ENCODE data around the gene ATP1A1.

Gene ATP1A1

GRCh38 chr1:116377541-116378529 is 4.8 kb downstream of the ATP1A1 start:
- H3K4me3 ChIP-seq (ENCODE audit: low read length): no peak overlapping the region
- WGBS (ENCODE audit: insufficient coverage, insufficient read length): no CpG with 5 or more reads among the region's 13 CpGs
- no peak for DNase-seq (ENCODE audit: low read depth, low spot score)

GRCh38 chr1:116379057-116379630 is 6.1 kb downstream of the ATP1A1 start:
- Histone ChIP-seq H3K4me1 (ENCODE audit: control insufficient read depth, insufficient read depth, low read length) (peaks cover 3% of the 10 kb centered on the region; the same call in 1 of the 2 replicates), H3K27me3 (ENCODE audit: control insufficient read depth, insufficient read depth, low read length) (no peaks in the 10 kb centered on the region), H3K4me3 (ENCODE audit: low read length) (no peak overlapping the region), H3K27ac (ENCODE audit: low read length) (no peak overlapping the region), H3K9me3 (ENCODE audit: control insufficient read depth, insufficient read depth, low read length) (no peaks in the 10 kb centered on the region), H3K36me3 (ENCODE audit: control insufficient read depth, insufficient read depth, low read length) (no peaks in the 10 kb centered on the region)
- DNase-seq (ENCODE audit: low read depth, low spot score): no peak
- WGBS (ENCODE audit: insufficient coverage, insufficient read length): no CpG with 5 or more reads among the region's 2 CpGs

More at GRCh38 chr1:116377541-116378529, 4.8 kb downstream of the ATP1A1 start:
- no peaks in the 10 kb centered on the region for H3K9me3 ChIP-seq (ENCODE audit: control insufficient read depth, insufficient read depth, low read length)
- no peaks in the 10 kb centered on the region for H3K36me3 ChIP-seq (ENCODE audit: control insufficient read depth, insufficient read depth, low read length)
- no peaks in the 10 kb centered on the region for H3K27me3 ChIP-seq (ENCODE audit: control insufficient read depth, insufficient read depth, low read length)
- no peak overlapping the region for H3K27ac ChIP-seq (ENCODE audit: low read length)
- H3K4me1 ChIP-seq (ENCODE audit: control insufficient read depth, insufficient read depth, low read length): peaks cover 3% of the 10 kb centered on the region; the same call in 1 of the 2 replicates

GRCh38 chr1:116379674-116380498 is 6.8 kb downstream of the ATP1A1 start:
- Histone ChIP-seq H3K36me3 (ENCODE audit: control insufficient read depth, insufficient read depth, low read length) (peaks cover 2% of the 10 kb centered on the region; the same call in 1 of the 2 replicates), H3K27me3 (ENCODE audit: control insufficient read depth, insufficient read depth, low read length) (no peaks in the 10 kb centered on the region), H3K4me1 (ENCODE audit: control insufficient read depth, insufficient read depth, low read length) (peaks cover 3% of the 10 kb centered on the region; the same call in 1 of the 2 replicates), H3K4me3 (ENCODE audit: low read length) (no peak overlapping the region), H3K9me3 (ENCODE audit: control insufficient read depth, insufficient read depth, low read length) (no peaks in the 10 kb centered on the region), H3K27ac (ENCODE audit: low read length) (no peak overlapping the region)
- no CpG with 5 or more reads among the region's 6 CpGs for WGBS (ENCODE audit: insufficient coverage, insufficient read length)
- no peak for DNase-seq (ENCODE audit: low read depth, low spot score)

GRCh38 chr1:116380499-116381242 is 7.6 kb downstream of the ATP1A1 start:
- Histone ChIP-seq H3K27me3 (ENCODE audit: control insufficient read depth, insufficient read depth, low read length) (no peaks in the 10 kb centered on the region), H3K36me3 (ENCODE audit: control insufficient read depth, insufficient read depth, low read length) (peaks cover 2% of the 10 kb centered on the region; the same call in 1 of the 2 replicates), H3K4me1 (ENCODE audit: control insufficient read depth, insufficient read depth, low read length) (peaks cover 1% of the 10 kb centered on the region; the same call in 1 of the 2 replicates), H3K9me3 (ENCODE audit: control insufficient read depth, insufficient read depth, low read length) (no peaks in the 10 kb centered on the region), H3K27ac (ENCODE audit: low read length) (no peak overlapping the region), H3K4me3 (ENCODE audit: low read length) (no peak overlapping the region)
- WGBS (ENCODE audit: insufficient coverage, insufficient read length): no CpG with 5 or more reads among the region's 7 CpGs
- no peak for DNase-seq (ENCODE audit: low read depth, low spot score)

- no peak overlapping the region for H3K27ac ChIP-seq (ENCODE audit: low read length)
- no peak overlapping the region for H3K4me3 ChIP-seq (ENCODE audit: low read length)
- no peaks in the 10 kb centered on the region for H3K9me3 ChIP-seq (ENCODE audit: control insufficient read depth, insufficient read depth, low read length)
- peaks cover 1% of the 10 kb centered on the region; the same call in 1 of the 2 replicates for H3K4me1 ChIP-seq (ENCODE audit: control insufficient read depth, insufficient read depth, low read length)
- no peaks in the 10 kb centered on the region for H3K27me3 ChIP-seq (ENCODE audit: control insufficient read depth, insufficient read depth, low read length)
- no peak for DNase-seq (ENCODE audit: low read depth, low spot score)
- no CpG with 5 or more reads among the region's 2 CpGs for WGBS (ENCODE audit: insufficient coverage, insufficient read length)
- H3K36me3 ChIP-seq (ENCODE audit: control insufficient read depth, insufficient read depth, low read length): peaks cover 2% of the 10 kb centered on the region; the same call in 1 of the 2 replicates
Observed at GRCh38 chr1:116382321-116382720, 9.3 kb downstream of the ATP1A1 start.

- no CpG with 5 or more reads among the region's 4 CpGs for WGBS (ENCODE audit: insufficient coverage, insufficient read length)
- Histone ChIP-seq H3K9me3 (ENCODE audit: control insufficient read depth, insufficient read depth, low read length) (no peaks in the 10 kb centered on the region), H3K27me3 (ENCODE audit: control insufficient read depth, insufficient read depth, low read length) (no peaks in the 10 kb centered on the region), H3K36me3 (ENCODE audit: control insufficient read depth, insufficient read depth, low read length) (peaks cover 6% of the 10 kb centered on the region; the same call in 1 of the 2 replicates), H3K4me1 (ENCODE audit: control insufficient read depth, insufficient read depth, low read length) (peaks cover 1% of the 10 kb centered on the region; the same call in 1 of the 2 replicates), H3K27ac (ENCODE audit: low read length) (no peak overlapping the region), H3K4me3 (ENCODE audit: low read length) (no peak overlapping the region)
- DNase-seq (ENCODE audit: low read depth, low spot score): no peak
Observed at GRCh38 chr1:116382857-116383483, 9.9 kb downstream of the ATP1A1 start.

- H3K27ac ChIP-seq (ENCODE audit: low read length): no peak overlapping the region
- H3K36me3 ChIP-seq (ENCODE audit: control insufficient read depth, insufficient read depth, low read length): peaks cover 29% of the 10 kb centered on the region; the same call in 1 of the 2 replicates
- no CpG with 5 or more reads among the region's 4 CpGs for WGBS (ENCODE audit: insufficient coverage, insufficient read length)
- no peak for DNase-seq (ENCODE audit: low read depth, low spot score)
- no peaks in the 10 kb centered on the region for H3K9me3 ChIP-seq (ENCODE audit: control insufficient read depth, insufficient read depth, low read length)
- H3K4me3 ChIP-seq (ENCODE audit: low read length): no peak overlapping the region
- H3K4me1 ChIP-seq (ENCODE audit: control insufficient read depth, insufficient read depth, low read length): no peaks in the 10 kb centered on the region
- H3K27me3 ChIP-seq (ENCODE audit: control insufficient read depth, insufficient read depth, low read length): no peaks in the 10 kb centered on the region; the same call in 1 of the 2 replicates
Observed at GRCh38 chr1:116386042-116386441, 13.0 kb downstream of the ATP1A1 start.

- no peak overlapping the region for H3K27ac ChIP-seq (ENCODE audit: low read length)
Observed at GRCh38 chr1:116387551-116387950, 14.5 kb downstream of the ATP1A1 start.

GRCh38 chr1:116388122-116388521 is 15.1 kb downstream of the ATP1A1 start:
- Histone ChIP-seq H3K4me1 (ENCODE audit: control insufficient read depth, insufficient read depth, low read length) (no peaks in the 10 kb centered on the region), H3K4me3 (ENCODE audit: low read length) (no peak overlapping the region), H3K27me3 (ENCODE audit: control insufficient read depth, insufficient read depth, low read length) (no peaks in the 10 kb centered on the region; the same call in 1 of the 2 replicates), H3K36me3 (ENCODE audit: control insufficient read depth, insufficient read depth, low read length) (peaks cover 37% of the 10 kb centered on the region), H3K27ac (ENCODE audit: low read length) (no peak overlapping the region), H3K9me3 (ENCODE audit: control insufficient read depth, insufficient read depth, low read length) (no peaks in the 10 kb centered on the region)
- whole genome bisulfite sequencing (ENCODE audit: insufficient coverage, insufficient read length): no CpG with 5 or more reads among the region's 3 CpGs
- DNase-seq (ENCODE audit: low read depth, low spot score): no peak

More at GRCh38 chr1:116387551-116387950, 14.5 kb downstream of the ATP1A1 start:
- DNase-seq (ENCODE audit: low read depth, low spot score): no peak
- Histone ChIP-seq H3K4me3 (ENCODE audit: low read length) (no peak overlapping the region), H3K9me3 (ENCODE audit: control insufficient read depth, insufficient read depth, low read length) (no peaks in the 10 kb centered on the region), H3K36me3 (ENCODE audit: control insufficient read depth, insufficient read depth, low read length) (peaks cover 31% of the 10 kb centered on the region), H3K4me1 (ENCODE audit: control insufficient read depth, insufficient read depth, low read length) (no peaks in the 10 kb centered on the region), H3K27me3 (ENCODE audit: control insufficient read depth, insufficient read depth, low read length) (no peaks in the 10 kb centered on the region; the same call in 1 of the 2 replicates)
- WGBS (ENCODE audit: insufficient coverage, insufficient read length): no CpG with 5 or more reads among the region's 6 CpGs
